ENCODE measurements around the gene ZNF341. TPM values are rescaled to one million over a fixed set of nuclear protein-coding genes. Genes with fewer than 3 reads are reported as not detected.
A peak's percentile ranks its signal among the peaks of the same experiment; 100 is the strongest.

ZNF341 gene
- total RNA-seq, 2 experiments from 2014 or later, result 2.1 to 2.7 TPM

GRCh38 chr20:33687370-33687915 lies 44.4 kb upstream of the ZNF341 start:
- H3K36me3 ChIP-seq (ENCODE audit: insufficient read depth, low read length), result no peaks in the 10 kb centered on the region
- no peaks in the 10 kb centered on the region for H3K36me3 Mint-ChIP-seq (ENCODE audit: low read depth)
- no peak overlapping the region for H3K4me3 ChIP-seq (ENCODE audit: low read length)
- no peaks in the 10 kb centered on the region for H3K9me3 ChIP-seq (ENCODE audit: control insufficient read depth in 1 of 2, insufficient read depth in 1 of 2, low read length in 2 of 2)
- H3K27ac ChIP-seq (ENCODE audit: low read depth in 1 of 2, low read length in 2 of 2), result no peak overlapping the region
- intact Hi-C loops (cut with DNase I, micrococcal nuclease), result loop anchor here in 1 of 2 experiments (2.0 to 10.0 kb wide), 3 partner anchors 33 to 425 kb away; partner anchors contain the start of genes EIF2S2, PXMP4 and RALY
- TF ChIP-seq, protein P1, sequence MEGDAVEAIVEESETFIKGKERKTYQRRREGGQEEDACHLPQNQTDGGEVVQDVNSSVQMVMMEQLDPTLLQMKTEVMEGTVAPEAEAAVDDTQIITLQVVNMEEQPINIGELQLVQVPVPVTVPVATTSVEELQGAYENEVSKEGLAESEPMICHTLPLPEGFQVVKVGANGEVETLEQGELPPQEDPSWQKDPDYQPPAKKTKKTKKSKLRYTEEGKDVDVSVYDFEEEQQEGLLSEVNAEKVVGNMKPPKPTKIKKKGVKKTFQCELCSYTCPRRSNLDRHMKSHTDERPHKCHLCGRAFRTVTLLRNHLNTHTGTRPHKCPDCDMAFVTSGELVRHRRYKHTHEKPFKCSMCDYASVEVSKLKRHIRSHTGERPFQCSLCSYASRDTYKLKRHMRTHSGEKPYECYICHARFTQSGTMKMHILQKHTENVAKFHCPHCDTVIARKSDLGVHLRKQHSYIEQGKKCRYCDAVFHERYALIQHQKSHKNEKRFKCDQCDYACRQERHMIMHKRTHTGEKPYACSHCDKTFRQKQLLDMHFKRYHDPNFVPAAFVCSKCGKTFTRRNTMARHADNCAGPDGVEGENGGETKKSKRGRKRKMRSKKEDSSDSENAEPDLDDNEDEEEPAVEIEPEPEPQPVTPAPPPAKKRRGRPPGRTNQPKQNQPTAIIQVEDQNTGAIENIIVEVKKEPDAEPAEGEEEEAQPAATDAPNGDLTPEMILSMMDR (IDR thresholded peaks at IDR 0.05), result no peak
- peak overlapping the region; percentile 89 for H3K4me3 Mint-ChIP-seq
- peaks cover 42% of the 10 kb centered on the region for H3K4me1 Mint-ChIP-seq (ENCODE audit: low read depth)
- ChIA-PET POLR2A (interaction anchor here (0.9 to 1.3 kb wide), 4 partner anchors 8 to 45 kb away, joined by 3 to 4 read pairs (median 4); partner anchors contain the start of gene PXMP4), CTCF (interaction anchor here (2.3 kb wide), 1 partner anchor 19 kb away, joined by 12 read pairs; no protein-coding TSS in a partner anchor)
- peaks cover 47% of the 10 kb centered on the region for H3K4me1 ChIP-seq (ENCODE audit: insufficient read depth, low read length)
- no peaks in the 10 kb centered on the region for H3K9me3 Mint-ChIP-seq
- H3K27me3 Mint-ChIP-seq, result no peaks in the 10 kb centered on the region
- H3K27ac Mint-ChIP-seq, result peak overlapping the region; percentile 37
- H3K27me3 ChIP-seq (ENCODE audit: control insufficient read depth in 1 of 2, insufficient read depth in 2 of 2, low read length in 2 of 2), result no peaks in the 10 kb centered on the region
- ATAC-seq (ENCODE audit: poor library complexity), result no peak
- DNase-seq, result peak in 1 of 14 experiments; percentile 20

GRCh38 chr20:33687993-33688937 lies 43.5 kb upstream of the ZNF341 start:
- H3K27ac ChIP-seq (ENCODE audit: low read depth in 1 of 2, low read length in 2 of 2), result no peak overlapping the region
- H3K27ac Mint-ChIP-seq, result peak overlapping the region; percentile 37
- H3K27me3 Mint-ChIP-seq, result no peaks in the 10 kb centered on the region
- intact Hi-C loops (cut with DNase I, micrococcal nuclease), result loop anchor here in 1 of 2 experiments (2.0 to 10.0 kb wide), 3 partner anchors 33 to 424 kb away; partner anchors contain the start of genes EIF2S2, PXMP4 and RALY
- no peak overlapping the region for H3K4me3 Mint-ChIP-seq
- no peaks in the 10 kb centered on the region for H3K9me3 Mint-ChIP-seq
- no peaks in the 10 kb centered on the region for H3K27me3 ChIP-seq (ENCODE audit: control insufficient read depth in 1 of 2, insufficient read depth in 2 of 2, low read length in 2 of 2)
- no peaks in the 10 kb centered on the region for H3K36me3 ChIP-seq (ENCODE audit: insufficient read depth, low read length)
- H3K4me1 Mint-ChIP-seq (ENCODE audit: low read depth), result peaks cover 42% of the 10 kb centered on the region
- peak in 1 of 14 experiments; percentile 28 for DNase-seq
- H3K4me1 ChIP-seq (ENCODE audit: insufficient read depth, low read length), result peaks cover 47% of the 10 kb centered on the region
- H3K9me3 ChIP-seq (ENCODE audit: control insufficient read depth in 1 of 2, insufficient read depth in 1 of 2, low read length in 2 of 2), result no peaks in the 10 kb centered on the region
- POLR2A ChIA-PET, result interaction anchor here (1.0 to 2.5 kb wide), 5 partner anchors 9 to 32 kb away, joined by 3 to 19 read pairs (median 4); partner anchors contain the start of gene PXMP4
- H3K36me3 Mint-ChIP-seq (ENCODE audit: low read depth), result no peaks in the 10 kb centered on the region
- ATAC-seq (ENCODE audit: poor library complexity), result no peak
- TF ChIP-seq, protein P1 (IDR thresholded peaks at IDR 0.05), result no peak
- H3K4me3 ChIP-seq (ENCODE audit: low read length), result no peak overlapping the region
- CTCF ChIA-PET, result interaction anchor here (2.3 kb wide), 1 partner anchor 20 kb away, joined by 12 read pairs; no protein-coding TSS in a partner anchor

DNA sequence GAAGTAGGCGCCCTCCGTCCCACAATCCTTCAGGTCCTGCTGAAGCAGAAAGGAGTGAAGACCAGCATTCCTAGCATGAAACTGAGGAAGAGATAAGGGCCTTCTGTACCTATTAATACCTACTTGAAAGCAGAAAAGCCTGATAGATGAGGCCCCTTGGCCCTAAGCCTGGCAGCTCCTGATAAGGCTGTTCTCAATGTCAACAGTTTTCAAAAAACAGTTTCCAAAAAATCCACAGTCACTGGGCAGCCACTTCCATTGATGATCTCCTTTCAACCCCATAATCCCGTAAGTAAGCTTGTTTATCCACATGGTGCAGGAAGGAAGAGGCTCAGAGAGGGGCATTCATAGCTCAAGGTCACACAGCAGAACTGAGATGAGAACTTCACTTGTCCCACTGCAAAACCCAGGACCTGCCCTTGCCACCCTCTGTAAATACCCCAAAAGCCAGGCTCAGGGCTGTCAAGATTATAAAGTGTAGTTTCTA lies 42.8 kb upstream of the ZNF341 start:
- H3K4me3 Mint-ChIP-seq, result no peak overlapping the region
- intact Hi-C loops (cut with DNase I, micrococcal nuclease), result loop anchor here in 1 of 2 experiments (5.0 to 10.0 kb wide), 2 partner anchors 306 to 423 kb away; partner anchors contain the start of genes EIF2S2 and RALY
- no peak for DNase-seq
- H3K9me3 Mint-ChIP-seq, result no peaks in the 10 kb centered on the region
- Histone ChIP-seq H3K4me3 (ENCODE audit: low read length) (no peak overlapping the region), H3K4me1 (ENCODE audit: insufficient read depth, low read length) (peaks cover 47% of the 10 kb centered on the region), H3K9me3 (ENCODE audit: control insufficient read depth in 1 of 2, insufficient read depth in 1 of 2, low read length in 2 of 2) (no peaks in the 10 kb centered on the region), H3K36me3 (ENCODE audit: insufficient read depth, low read length) (no peaks in the 10 kb centered on the region), H3K27me3 (ENCODE audit: control insufficient read depth in 1 of 2, insufficient read depth in 2 of 2, low read length in 2 of 2) (no peaks in the 10 kb centered on the region), H3K27ac (ENCODE audit: low read depth in 1 of 2, low read length in 2 of 2) (no peak overlapping the region)
- peaks cover 42% of the 10 kb centered on the region for H3K4me1 Mint-ChIP-seq (ENCODE audit: low read depth)
- ChIA-PET CTCF (no interaction called here), POLR2A (interaction anchor here (1.1 to 2.5 kb wide), 3 partner anchors 10 to 32 kb away, joined by 3 to 19 read pairs (median 7); partner anchors contain the start of gene PXMP4)
- no peaks in the 10 kb centered on the region for H3K27me3 Mint-ChIP-seq
- TF ChIP-seq, protein P1 (IDR thresholded peaks at IDR 0.05), result no peak
- ATAC-seq (ENCODE audit: poor library complexity), result no peak
- H3K36me3 Mint-ChIP-seq (ENCODE audit: low read depth), result no peaks in the 10 kb centered on the region
- peak overlapping the region; percentile 37 for H3K27ac Mint-ChIP-seq
